ENCODE results near the gene FTHL17.

FTHL17 gene

GRCh38 chrX:31036895-31037294, 34.9 kb downstream of the FTHL17 start:
- peak; percentile 0 for DNase-seq

GRCh38 chrX:31027351-31027750, 44.5 kb downstream of the FTHL17 start:
- DNase-seq, result no peak

GRCh38 chrX:31024866-31025265, 47.0 kb downstream of the FTHL17 start:
- no peak for DNase-seq

GRCh38 chrX:31021537-31021936, 50.3 kb downstream of the FTHL17 start:
- no peak for DNase-seq

All from NCI-H1694 (cell line).